A673 (cell line): ENCODE data around the gene EFCAB6. TPM values are rescaled to one million over a fixed set of nuclear protein-coding genes. Genes with fewer than 3 reads are reported as not detected.

ENCODE experiments used
- BruUV-seq: library from RNA; stranded (reverse); fragments of 400-500 nt; replicated peaks from 2 replicates; lab custom pipeline; 2021; lab: Mats Ljungman, UMichigan
- CTCF ChIA-PET: fragments of 300-600 bp; sonication (Branson Sonifier 250); formaldehyde crosslinking; loops from one replicate; lab custom pipeline; 2022; ENCODE audit warnings: antibody characterized with exemption; lab: Charles Lee
- POLR2A ChIA-PET: fragments of 300-600 bp; sonication (Branson Sonifier 250); formaldehyde crosslinking; loops from one replicate; lab custom pipeline; 2022; ENCODE audit warnings: antibody characterized with exemption; ENCODE audit not compliant: low non-redundant PET; lab: Charles Lee
- DNase-seq: peaks from one replicate; pipeline ENCODE4 v3.0.0-alpha.2; 2015; ENCODE audit warnings: low spot score
- H3K27ac ChIP-seq: fragments of 200-600 bp; sonication (generic); 2 replicates; pipeline ENCODE4 v1.5.1; 2016; ENCODE audit warnings: mixed run types, low read depth, mild to moderate bottlenecking, mixed read lengths, antibody characterized with exemption, low read length; ENCODE audit not compliant: poor library complexity, severe bottlenecking
- H3K27me3 ChIP-seq: fragments of 200-600 bp; sonication (generic); replicated peaks from 2 replicates; pipeline ENCODE4 v1.6.1; 2017; ENCODE audit warnings: mixed run types, low read depth, mild to moderate bottlenecking, mixed read lengths, antibody characterized with exemption, low read length; ENCODE audit not compliant: insufficient read depth, poor library complexity
- H3K36me3 ChIP-seq: fragments of 200-600 bp; sonication (generic); 2 replicates; pipeline ENCODE4 v1.6.1; 2016; ENCODE audit warnings: mixed run types, mild to moderate bottlenecking, mixed read lengths, antibody characterized with exemption, low read length; ENCODE audit not compliant: insufficient read depth, poor library complexity, severe bottlenecking
- H3K4me1 ChIP-seq: fragments of 200-600 bp; sonication (generic); 2 replicates; pipeline ENCODE4 v1.6.1; 2017; ENCODE audit warnings: mixed run types, mild to moderate bottlenecking, mixed read lengths, antibody characterized with exemption, low read length; ENCODE audit not compliant: insufficient read depth, poor library complexity, severe bottlenecking
- H3K4me3 ChIP-seq: fragments of 200-600 bp; sonication (generic); 2 replicates; pipeline ENCODE4 v1.5.1; 2016; ENCODE audit warnings: low read depth, mixed run types, mild to moderate bottlenecking, mixed read lengths, low read length; ENCODE audit not compliant: poor library complexity, severe bottlenecking
- H3K9me3 ChIP-seq: fragments of 200-600 bp; sonication (generic); 2 replicates; pipeline ENCODE4 v1.6.1; 2016; ENCODE audit warnings: mixed run types, low read depth, mild to moderate bottlenecking, mixed read lengths, antibody characterized with exemption, low read length; ENCODE audit not compliant: poor library complexity, severe bottlenecking
- EZH2 ChIP-seq: fragments of 200-600 bp; sonication (generic); IDR thresholded peaks from 2 replicates; pipeline ENCODE4 v1.6.1; 2017; ENCODE audit warnings: borderline replicate concordance, low read depth, mild to moderate bottlenecking, mixed read lengths, antibody characterized with exemption, low read length; ENCODE audit not compliant: poor library complexity, severe bottlenecking
- intact Hi-C: fragments of 100-400 bp; cut with micrococcal nuclease; formaldehyde crosslinking; loops from one replicate; pipeline ENCODE4 v1.10.0; 2022; ENCODE audit not compliant: unreplicated experiment
- total RNA-seq: library from RNA; stranded (reverse); gene quantifications from 2 replicates; pipeline ENCODE4 v1.2.3, GENCODE V29; 2021
- TF ChIP-seq, protein P1 (sequence below): fragments of 300-800, 200-600 bp; sonication (generic); conservative IDR thresholded peaks from 2 replicates; pipeline ENCODE4 v1.5.1; 2017; ENCODE audit warnings: low read depth, mild to moderate bottlenecking, antibody characterized with exemption, low read length, moderate library complexity, mixed read lengths

The EFCAB6 gene
- total RNA-seq, 1 experiment from 2014 or later, result 0.41 TPM

DNA sequence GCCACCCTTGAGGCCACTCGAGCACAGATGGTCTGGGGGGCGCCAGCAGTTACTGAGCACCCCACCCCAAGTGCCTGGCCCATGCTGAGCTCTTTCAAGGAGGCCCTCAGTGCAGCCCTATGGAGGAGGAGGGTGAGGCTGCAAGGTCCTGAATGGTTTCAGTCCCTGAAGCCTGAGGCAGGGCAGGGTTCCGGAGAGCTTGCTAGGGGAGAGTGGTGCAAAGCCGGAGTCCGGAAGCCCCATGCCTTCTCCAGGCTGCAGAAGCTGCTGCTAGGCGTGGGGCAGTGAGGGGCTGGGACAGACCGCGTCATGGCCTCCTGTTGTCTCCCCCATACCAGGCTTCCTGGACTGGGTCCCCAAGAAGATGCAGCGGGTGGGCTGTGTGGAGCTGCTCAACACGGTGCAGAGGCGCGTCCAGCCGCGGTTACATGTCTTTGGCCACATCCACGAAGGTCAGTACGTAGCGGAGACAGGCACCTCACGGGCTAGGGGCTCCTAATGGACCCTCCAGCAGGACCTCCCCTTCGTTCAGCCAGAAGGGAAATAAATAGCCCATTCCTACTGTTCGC is 309.7 kb downstream of the EFCAB6 start:
- H3K9me3 ChIP-seq, result no peaks in the 10 kb centered on the region
- DNase-seq, result no peak
- CTCF ChIA-PET, result no interaction called here
- POLR2A ChIA-PET, result interaction anchor here (0.6 kb wide), 1 partner anchor 870 kb away, joined by 19 read pairs; no protein-coding TSS in a partner anchor
- H3K4me3 ChIP-seq, result no peak overlapping the region
- H3K27me3 ChIP-seq, result no peaks in the 10 kb centered on the region
- BruUV-seq, result no TSS peak
- H3K4me1 ChIP-seq, result no peaks in the 10 kb centered on the region
- intact Hi-C loops, result no loop called here
- no peaks in the 10 kb centered on the region for H3K36me3 ChIP-seq
- TF ChIP-seq EZH2, result no peak
- TF ChIP-seq, protein P1, sequence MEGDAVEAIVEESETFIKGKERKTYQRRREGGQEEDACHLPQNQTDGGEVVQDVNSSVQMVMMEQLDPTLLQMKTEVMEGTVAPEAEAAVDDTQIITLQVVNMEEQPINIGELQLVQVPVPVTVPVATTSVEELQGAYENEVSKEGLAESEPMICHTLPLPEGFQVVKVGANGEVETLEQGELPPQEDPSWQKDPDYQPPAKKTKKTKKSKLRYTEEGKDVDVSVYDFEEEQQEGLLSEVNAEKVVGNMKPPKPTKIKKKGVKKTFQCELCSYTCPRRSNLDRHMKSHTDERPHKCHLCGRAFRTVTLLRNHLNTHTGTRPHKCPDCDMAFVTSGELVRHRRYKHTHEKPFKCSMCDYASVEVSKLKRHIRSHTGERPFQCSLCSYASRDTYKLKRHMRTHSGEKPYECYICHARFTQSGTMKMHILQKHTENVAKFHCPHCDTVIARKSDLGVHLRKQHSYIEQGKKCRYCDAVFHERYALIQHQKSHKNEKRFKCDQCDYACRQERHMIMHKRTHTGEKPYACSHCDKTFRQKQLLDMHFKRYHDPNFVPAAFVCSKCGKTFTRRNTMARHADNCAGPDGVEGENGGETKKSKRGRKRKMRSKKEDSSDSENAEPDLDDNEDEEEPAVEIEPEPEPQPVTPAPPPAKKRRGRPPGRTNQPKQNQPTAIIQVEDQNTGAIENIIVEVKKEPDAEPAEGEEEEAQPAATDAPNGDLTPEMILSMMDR, result no peak
- H3K27ac ChIP-seq, result no peak overlapping the region

DNA sequence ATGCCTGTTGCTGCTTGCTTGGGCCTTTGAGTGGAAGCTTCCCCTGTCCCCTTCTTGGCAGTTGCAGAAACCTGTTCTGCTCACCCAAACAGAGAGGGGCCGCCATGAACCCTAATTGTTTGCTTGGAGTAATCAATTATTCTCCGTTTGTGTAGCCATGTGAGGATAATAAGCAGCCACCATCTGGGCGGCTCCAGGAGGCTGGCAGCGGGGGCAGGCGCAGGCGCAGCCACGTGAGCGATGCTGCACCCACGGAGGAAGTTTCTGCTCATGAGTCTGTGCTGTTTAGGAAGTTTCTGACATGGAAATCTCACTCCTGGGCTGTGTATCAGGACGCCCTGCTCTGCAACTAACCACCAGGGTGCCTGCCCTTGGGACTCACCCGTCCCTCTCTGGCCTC is 310.2 kb downstream of the EFCAB6 start:
- TF ChIP-seq EZH2, result no peak
- TF ChIP-seq, protein P1, result no peak
- CTCF ChIA-PET, result no interaction called here
- Histone ChIP-seq H3K9me3 (no peaks in the 10 kb centered on the region), H3K4me3 (no peak overlapping the region), H3K27me3 (no peaks in the 10 kb centered on the region), H3K36me3 (no peaks in the 10 kb centered on the region), H3K27ac (no peak overlapping the region), H3K4me1 (no peaks in the 10 kb centered on the region)
- no peak for DNase-seq
- POLR2A ChIA-PET, result no interaction called here
- intact Hi-C loops, result no loop called here
- BruUV-seq, result no TSS peak

DNA sequence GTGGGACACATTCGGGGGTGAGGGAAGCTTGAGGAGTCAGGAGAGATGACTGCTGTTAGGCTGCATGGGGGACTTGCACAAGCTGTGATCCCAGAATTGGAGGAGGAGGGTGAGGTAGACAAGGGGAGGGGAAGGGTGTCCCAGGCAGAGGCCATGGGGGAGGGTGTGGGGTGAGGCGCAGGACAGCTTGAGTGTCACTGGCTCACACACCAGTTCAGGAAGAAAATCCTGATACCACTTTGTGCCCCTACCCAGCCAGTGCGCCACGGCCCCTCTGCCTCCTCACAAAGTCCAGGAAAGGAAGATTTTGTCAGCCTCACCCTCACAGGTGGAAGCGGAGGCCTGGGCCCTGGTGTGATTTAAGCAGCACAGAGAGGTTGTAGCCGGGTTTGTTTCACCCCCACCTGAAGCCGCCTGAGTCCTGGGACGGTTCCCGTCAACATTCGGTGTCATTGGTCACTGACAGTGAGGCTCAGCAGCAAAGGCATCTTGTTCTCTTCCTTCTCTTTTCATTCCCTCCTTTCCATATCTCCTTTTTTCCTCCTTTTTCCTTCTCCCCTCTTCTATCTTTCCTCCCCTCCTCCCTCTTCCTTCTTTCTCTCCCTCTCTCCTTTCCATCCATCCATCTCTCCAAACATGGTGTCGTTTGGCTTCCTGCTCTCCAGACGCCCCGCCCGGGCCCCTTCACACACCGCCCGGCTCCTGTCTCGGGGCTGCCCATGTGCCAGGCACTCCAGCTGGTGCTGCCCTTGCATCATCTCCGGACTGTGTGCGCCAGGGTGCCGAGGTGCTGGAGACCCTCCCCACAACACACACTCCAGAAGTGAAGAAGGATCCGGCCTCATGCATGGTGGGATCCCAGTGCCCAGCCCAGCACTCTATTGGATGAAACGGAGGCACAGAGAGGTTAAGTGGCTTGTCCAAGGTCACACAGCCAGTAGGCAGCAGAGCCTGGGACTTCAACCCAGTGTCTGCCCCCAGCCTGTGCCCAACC is 311.0 kb downstream of the EFCAB6 start:
- TF ChIP-seq EZH2, result no peak
- TF ChIP-seq, protein P1, result no peak
- Histone ChIP-seq H3K27ac (no peak overlapping the region), H3K9me3 (no peaks in the 10 kb centered on the region), H3K4me3 (no peak overlapping the region), H3K36me3 (no peaks in the 10 kb centered on the region), H3K27me3 (no peaks in the 10 kb centered on the region), H3K4me1 (no peaks in the 10 kb centered on the region)
- DNase-seq, result no peak
- intact Hi-C loops, result no loop called here
- POLR2A ChIA-PET, result no interaction called here
- CTCF ChIA-PET, result no interaction called here
- no TSS peak for BruUV-seq
